GM21717 (cell line): ENCODE measurements around the gene BARX1.

Experiments used
- ATAC-seq: cut with Tn5 transposase; IDR thresholded peaks from one replicate; pipeline ENCODE4 v1.9.1; 2021; ENCODE audit warnings: mild to moderate bottlenecking, moderate library complexity; ENCODE audit not compliant: unreplicated experiment

Gene BARX1

DNA sequence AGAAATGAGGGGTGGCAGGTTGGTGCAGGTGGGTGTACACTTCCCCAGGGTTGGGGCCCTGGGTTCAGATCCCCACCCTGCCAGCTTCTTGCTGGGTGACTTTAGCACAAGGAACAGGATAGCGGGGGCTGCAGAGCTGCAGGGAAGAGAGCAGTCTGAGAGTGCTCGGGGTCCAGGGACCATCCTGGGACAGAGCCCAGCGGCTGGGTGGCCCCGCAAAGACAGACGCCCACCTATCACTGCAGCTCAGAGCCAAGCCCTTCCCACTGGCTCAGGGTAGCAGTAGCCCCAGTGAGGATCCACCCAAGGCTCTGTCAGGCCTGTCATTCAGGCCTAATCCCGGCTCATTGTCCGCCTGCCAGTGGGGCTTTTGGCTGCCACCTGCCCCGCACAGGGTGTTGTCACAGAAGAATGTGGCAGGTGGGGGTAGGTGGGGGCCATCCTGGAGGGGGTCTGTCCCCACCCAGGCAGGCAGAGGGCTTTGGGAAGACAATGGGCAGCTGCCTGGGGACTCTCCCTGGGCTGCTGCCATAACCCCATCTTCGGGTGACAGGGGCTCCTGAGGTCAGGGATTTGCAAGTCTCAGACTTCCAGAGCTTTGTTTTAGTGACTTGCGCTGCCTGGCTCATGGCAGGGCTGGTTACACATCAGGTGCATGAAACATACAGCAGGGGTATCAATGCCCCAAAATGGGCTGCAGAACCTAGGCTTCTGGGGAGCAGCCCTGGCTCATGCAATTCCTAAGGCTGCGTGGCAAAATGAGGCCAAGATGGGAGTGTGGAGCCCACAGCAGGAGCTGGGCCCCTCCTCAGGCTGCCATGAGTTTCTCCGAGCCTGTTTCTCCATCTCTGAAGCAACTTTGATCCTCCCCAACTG lies 52.1 kb downstream of the BARX1 start:
- ATAC-seq, result no peak

DNA sequence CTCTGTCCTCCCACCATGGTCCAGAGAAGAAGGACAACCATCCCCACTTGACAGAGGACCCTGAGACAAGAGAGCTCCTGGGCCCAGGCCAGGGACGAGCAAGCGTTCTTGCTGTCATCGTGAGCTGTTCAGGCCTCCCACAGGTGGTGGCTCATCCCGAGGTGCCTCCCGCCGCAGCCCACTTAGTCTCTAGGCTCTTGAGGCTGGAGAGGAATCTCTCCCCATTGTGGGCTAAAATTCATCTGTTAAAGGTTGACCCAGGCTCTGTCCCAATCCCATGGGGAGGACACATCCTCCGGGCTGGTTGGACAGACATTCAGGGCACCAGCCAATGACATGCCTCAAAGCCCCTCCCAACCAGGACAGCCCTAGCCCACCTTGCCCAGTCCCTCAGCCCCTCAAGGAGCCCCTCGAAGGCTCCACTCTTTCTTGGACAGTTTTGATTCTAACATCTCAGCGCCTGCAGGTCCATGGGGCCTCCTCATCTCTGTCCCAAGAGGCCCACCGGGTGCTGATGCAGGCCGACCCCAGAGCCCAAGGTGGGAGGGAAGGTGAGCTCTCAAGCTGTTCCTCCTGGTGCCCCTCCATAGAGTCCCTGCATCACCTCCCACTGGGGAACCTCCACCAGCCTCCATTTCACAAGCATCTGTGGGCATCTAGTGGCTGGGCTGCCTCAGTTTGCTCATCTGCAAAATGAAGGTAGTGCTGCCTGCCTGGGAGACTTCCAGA lies 52.9 kb downstream of the BARX1 start:
- no peak for ATAC-seq
